NCI-H2081 treated with DMSO at 0.1 percent for 48 hours (cell line): ENCODE data around the gene KLC4.
"Not testable (repeated sequence)": the region's sequence is repeated elsewhere in the genome, so short reads cannot be mapped to it uniquely, and the experiment has no call there.

Source experiments
- DNase-seq: peaks from one replicate; lab custom pipeline; 2025; lab: John Stamatoyannopoulos, UW

KLC4 gene

DNA sequence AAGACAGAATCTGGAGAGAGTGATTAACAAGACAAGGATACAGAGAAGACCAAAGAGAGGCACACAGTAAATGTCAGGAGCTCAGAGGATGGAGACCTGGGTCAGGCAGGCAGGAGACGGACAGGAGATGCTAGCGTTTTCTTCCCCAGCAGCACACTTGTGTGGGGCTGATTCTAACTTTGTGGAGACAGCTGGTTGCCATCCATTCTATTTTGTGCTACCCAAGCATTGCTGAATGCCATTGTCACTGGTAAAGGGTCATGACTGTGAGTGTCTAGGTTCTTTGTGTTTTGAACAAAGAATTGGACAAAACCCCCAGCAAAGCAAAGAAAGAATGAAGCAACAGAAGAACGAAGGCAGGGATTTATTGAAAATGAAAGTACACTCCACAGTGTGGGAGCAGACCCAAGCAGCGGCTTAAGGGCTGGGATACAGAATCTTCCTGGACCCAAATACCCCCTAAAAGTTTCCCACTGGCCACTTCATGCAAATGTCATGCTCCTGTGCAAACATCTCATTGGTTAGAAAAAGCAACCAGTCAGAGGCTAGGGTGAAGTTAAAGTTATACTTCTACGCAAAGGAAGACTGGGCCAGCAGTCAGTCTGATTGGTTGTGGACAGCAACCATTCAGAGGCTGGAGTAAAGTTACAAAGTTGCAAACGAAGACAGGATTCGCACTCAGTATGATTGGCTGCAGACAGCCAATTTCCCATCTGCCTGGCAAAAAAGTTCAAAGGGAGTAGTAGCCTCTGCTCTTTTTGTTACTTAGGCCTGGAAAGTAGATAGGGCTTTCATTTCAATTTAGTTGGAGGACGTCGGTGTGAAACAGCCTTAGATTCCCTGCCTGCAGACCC, 34.2 kb downstream of the KLC4 start:
- no peak for DNase-seq

DNA sequence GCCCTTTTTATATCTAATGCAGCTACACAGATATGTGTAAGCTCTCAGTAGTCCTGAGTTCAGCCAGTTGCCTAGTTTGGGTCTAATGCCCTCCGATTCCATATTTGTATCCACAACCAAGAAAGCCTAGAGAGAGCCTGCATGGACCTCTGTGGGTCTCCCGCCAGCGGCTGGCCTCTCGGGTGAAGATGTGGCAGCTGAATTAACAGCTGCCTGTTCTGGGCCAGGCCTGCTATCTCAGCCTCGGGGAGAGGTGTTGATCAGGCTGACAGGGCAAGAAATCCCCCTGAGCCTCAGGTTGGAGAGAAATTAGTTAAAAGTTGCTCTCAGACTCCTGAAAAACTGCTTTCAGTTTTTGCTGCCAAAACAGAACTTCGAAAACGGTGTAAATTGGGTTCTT, 36.5 kb downstream of the KLC4 start:
- DNase-seq = no peak

DNA sequence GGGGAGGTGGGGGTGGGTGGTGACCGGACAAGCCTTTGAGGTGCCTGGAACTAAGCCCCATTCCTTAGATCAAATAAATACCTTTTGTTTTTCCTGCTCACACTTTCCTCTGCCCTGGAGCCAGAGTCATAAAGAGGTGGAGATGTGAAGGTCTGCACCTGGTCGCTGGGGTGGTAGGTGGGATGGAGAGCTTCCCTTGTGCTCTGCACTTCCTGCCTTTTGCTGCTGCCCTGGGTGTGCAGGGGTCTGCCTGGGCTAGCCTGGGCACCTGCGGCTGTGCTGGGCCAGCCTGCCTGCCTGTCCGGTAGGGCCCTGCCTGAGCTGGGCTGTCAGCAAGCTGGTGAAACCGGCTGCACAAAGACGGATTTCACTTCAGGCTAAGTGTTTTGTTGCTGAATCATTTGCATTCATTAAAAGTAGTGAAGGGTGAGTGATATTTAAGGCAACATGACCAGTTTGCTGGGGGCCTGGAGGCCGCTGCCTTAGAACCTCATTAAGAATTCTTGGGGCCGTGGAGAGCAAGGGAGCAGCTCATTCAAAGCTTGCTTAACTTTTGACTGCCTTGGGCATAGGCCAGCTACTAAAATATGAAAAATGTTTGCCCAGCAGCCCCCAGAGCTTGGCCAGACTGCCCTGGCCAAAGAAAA, 37.1 kb downstream of the KLC4 start:
- no peak for DNase-seq

DNA sequence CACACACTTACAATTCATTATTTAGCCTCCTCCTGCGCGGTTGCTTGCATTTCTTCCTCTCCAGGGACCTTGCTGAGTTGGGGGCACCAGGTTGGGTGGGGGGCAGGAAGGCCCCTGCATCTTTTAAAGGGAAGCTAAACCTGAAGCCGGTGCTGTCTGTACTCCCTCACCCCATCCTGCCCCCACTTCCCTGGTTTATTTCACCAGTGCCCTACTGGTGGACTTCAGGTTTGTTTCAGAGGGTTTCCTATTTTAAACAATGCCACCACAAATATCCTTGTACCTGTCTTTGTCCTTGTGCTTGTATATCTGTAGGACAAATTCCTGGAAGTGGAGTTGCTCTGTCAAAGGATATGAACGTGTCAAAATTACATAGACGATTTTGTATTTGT, 37.7 kb downstream of the KLC4 start:
- DNase-seq = no peak

DNA sequence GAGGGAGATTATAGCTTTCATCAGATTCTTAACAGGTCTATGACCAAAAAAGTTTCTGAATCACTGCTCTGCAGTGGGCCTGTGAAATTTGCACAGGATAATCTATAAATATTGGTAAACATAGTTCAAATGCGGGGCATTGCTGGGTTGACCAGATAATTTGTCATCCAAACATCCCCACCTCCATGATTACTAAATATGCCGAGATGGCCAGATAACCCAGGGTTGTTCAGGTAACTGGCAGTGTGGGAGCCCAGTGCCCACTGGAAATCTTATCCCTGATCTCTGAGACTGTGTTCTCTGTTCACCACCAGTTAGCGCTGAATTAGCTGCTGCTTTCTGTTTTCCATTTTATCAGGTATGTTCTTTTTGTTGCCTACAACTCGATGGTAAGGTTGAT, 38.1 kb downstream of the KLC4 start:
- DNase-seq = no peak

DNA sequence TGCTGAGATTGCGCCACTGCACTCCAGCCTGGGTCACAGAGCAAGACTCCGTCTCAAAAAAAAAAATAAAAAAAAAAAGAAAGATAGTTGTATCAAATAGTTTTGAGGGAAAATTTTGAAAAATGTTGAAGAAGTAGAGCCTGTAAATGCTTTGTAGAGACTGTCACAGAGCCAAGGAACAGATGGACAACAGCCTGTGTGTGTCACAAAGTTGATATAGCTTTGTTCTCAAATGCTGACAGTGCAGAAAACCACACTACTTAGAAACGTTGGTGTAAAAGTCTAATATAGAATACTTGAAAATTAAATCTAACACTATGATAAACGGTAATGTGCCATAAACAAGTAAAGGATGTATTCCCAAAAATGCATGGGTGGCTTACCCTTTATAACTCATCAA, 42.1 kb downstream of the KLC4 start:
- no peak for DNase-seq

DNA sequence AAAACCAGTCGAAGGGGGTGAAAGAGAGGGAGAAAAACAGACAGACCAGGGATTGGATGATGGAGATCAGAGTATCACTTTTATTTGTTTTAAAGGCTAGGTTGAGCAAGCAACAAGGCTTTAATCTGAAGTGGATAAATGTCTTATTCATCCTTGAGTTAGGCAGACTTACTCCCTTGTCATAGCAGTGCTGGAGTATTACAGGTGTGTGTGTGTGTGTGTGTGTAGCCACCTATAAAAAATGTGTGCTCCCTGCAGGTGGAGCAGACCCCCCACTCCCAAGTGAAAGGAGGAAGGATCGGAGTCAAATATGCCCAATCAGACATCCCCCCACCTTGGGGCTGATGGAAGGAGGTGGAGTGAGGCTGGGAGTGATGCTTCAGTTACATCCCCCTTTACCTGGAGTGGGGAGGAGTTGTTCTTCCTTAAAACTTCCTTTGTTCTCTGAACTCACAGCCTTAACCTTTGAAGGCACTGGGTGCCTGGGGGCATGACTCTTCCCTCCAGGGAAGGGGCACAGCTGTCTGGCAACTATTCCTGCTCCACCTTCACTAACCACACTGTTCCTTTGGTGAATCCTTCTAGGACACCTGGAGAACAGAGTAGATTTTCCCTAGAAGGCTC, 43.9 kb downstream of the KLC4 start:
- no peak for DNase-seq

DNA sequence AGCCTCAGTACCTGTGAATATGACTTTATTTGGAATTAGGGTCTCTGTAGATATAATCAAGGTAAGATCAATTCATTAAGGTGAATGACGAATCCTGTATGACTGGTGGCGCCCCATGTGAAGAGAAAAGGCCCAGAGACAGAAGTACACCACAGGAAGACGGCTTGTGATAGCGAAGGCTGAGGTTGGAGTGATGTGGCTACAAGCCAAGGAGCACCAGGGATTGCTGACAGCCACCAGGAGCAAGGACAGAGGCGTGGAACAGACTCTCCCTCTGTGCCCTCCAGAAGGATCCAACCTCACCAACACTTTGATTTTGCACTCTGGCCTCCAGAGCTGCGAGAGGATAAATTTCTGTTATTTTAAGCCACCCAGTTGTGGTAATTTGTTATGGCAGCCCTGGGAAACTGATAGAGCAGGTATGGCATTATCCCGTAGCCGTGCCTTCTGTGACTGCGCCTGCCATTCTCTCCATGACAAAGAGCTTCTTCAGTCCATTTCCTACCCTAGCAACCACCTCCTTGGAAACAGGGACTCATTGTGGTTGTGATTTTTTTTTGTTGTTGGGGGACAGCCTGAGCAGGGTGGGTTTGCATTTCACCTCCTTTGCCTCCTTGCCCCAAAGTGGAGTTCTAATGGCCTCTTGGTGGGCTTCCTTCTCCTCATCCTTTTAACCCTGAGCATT, 46.2 kb downstream of the KLC4 start:
- no peak for DNase-seq

DNA sequence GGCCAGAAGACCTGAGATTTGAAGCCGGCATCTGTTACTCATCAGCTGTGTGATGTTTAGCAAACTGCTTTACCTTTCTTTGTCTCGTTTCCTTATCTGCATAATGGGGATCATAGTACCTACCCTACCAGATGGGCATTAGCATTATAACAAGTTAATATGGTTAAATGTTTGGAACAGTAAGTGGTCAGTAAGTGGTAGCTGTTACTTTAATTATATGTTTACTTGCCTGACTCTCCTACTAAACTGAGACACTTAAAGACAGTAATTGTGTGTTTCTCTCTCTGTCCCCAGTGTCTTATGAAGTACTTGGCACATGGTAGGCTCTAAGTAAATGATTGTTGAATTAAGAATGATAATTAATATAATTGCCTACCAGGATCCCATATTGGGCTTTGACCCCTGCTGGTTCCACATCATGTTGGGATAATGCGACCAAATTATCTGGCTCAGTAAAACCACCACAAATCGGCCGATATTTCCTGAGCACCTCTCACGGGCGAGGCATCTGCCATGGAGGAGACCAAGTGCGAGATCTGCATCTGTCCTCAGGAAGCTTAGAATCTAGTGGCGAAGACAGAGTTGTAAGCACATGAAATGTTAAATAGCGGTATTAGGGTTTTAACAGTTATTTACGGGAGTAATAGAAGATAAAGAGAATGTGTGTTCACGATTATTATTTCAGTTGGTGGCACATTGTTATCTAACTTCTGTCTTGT, 48.1 kb downstream of the KLC4 start:
- DNase-seq = peak; percentile 81

DNA sequence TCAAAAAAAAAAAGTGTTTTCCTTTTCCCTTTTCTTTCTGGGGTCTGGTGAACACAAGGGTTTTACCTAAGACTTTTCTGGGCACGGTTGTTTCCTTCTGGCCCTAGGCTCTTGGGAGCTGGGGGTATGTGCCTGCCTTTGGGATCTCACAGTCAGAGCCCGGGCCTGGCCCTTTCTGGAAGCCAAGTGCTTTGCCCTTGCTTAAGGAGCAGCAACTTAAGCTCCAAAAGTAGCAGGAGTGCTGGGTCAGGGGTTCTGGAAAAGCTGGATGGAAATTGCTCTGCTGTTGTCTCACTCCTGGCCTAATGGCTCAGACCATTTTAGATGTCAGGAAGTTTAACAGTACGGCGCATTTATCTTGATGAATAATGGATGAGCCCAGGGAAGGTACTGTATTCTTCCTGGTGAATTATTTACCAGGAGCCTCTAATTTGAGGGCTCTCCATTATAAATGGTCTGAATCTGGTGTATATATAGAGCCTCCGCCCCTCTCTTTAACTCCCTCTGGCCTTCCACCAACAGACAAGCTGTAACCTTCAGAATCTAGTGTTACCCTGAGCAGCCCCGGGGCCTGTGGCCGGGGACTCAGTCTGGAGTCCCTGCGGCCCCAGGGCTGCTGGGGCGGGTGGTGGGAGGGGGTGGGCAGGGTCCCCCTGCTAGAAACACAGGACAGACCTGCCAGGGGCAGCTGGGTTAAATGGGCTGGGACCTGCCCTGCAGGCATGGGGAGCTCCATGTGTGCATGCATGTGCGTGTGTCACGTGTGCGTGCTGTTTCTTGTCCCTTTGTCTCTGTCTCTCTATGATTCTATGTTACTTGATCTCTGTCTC, 54.2 kb downstream of the KLC4 start:
- peak; percentile 72 for DNase-seq

DNA sequence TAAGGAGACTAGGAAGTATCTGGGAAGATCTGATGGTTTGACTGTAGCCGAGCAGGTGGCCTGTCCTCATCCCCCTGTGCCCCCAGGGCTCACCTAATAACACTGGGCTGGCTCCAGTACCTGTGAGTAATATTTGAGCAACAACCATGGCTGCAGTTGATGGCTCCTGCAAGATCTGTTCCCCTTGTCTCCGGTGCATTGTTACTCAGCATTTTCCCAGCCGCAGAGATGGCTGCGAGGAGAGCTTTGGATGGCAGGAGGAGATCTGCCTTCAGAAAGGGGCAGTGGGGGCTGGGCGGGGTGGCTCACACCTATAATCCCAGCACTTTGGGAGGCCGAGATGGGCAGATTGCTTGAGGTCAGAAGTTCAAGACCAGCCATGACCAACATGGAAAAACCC, 55.9 kb downstream of the KLC4 start:
- no peak for DNase-seq

DNA sequence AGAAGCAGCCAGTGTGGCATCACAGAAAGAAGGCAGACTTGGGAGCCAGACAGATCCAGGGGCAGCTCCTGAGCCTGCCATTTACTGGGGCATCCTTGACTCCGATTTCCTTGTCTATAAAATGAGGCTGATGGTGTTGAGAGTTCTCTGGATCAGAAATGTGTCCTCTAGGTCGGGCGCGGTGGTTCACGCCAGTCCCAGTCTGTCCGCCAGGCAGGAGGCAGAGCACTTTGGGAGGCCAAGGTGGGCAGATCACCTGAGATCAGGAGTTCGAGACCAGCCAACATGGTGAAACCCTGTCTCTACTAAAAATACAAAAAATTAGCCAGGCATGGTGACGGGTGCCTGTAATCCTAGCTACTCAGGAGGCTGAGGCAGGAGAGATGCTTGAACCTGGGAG, 58.0 kb downstream of the KLC4 start:
- DNase-seq = not testable (repeated sequence)

DNA sequence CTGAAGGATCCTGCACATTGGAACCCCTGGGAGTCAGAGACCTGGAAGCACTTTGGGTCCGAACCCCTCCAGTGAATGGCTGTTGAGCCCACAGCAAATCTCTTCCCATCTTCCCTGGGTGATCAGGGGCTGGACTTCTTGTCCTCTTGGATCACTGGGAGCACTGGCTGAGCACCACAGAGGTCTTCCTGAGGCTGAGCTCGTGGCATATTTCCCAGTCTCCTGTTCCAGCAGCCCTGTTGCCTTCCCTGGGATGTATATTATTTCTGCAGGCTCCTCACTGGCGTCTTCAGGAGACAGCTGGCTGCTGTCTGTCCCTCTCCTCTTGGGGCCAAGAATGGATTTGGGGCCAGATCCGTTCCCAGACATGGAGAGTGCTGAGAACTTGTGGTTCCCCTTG, 60.1 kb downstream of the KLC4 start:
- no peak for DNase-seq

DNA sequence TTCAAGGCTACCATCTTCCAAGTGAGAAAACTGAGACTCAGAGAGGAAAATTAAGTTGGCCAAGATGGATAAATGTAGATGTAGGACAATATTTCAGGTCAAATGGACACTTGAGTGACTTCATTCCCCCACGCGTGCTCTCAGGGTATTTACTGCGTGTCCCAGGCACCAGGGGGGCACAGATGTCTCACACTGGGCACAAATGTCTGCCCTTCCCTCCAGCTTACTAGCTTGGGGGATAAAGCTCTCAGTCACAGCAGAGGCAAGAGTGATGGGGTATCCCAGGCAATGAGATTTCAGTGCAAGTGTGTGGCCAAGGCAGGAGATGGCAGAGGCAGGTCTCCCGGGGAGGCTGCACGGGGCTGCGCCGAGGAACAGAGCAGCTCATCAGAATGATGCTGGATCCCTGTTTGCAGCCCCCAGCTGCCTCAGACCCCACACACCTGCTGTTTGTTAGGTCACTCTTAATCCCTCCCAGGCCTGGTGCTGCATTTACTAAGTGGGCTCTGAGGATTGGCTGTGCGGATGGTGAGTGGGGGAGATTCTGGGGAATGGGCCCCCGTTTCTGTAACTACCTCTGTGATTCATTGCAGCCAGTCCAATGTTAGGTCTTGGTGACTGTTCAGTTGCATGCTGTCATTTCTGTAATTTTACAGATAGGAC, 60.8 kb downstream of the KLC4 start:
- no peak for DNase-seq

DNA sequence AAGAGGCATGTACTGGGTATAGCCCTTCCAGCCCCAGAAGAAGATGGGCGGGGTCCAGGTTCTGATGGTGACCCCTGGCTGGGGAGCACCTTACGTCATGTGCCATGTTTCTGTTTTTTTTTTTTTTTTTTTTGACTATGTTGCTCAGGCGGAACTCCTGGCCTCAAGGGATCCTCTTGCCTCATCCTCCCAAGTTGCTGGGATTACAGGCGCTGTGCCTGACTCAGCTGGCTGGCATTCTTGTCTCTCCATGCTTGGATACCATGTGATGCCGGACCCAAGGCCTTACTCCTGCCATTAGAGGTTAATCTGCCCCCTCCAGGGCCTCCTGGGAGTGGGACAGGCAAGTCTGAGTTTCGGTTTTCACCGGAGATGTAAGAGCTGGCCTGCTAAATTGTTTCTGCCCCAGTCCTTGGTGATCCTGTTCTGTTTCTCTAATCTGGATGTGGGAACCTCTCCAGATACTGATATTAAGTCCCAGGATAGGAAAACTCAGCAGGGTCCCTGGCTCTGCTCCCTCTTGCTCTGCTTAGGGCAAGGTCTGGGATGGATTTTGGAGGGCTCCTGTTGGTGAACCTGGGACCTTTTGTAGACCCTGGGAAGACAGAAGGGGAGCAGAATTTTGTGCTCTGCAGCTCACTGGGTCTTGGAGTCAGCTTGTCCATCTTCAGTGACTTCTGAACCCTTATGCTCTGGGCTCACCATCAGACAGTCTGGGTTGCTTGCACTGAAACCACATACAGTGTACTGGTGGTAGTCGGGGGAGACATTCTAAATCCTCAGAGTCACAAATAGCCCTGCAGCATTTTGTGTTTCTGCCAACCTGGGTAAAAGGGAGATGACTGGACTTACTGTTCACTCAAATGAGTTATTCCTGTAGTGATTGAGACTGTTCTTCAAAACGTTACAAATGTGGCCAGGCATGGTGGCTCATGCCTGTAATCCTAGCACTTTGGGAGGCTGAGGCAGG, 61.8 kb downstream of the KLC4 start:
- DNase-seq = no peak

DNA sequence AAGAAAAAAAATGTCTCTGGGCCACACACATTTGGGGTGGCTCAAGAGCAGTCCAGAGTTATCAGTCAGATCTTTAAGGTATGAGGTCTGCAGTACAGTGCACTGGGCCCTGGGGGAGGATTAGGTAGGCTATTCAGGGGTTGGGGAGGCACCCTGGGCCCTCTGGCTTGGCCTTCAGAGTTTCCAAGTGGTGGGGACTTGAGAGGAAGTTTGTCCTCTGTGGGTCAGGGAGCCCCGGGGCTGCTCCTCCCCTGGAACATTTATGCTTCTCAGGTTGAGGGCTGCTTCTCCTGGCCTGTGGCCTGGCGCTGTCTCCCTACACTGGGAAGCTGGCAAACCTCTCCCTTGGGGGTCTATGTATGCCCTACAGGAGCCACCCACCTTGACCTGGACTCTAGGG, 62.7 kb downstream of the KLC4 start:
- no peak for DNase-seq

DNA sequence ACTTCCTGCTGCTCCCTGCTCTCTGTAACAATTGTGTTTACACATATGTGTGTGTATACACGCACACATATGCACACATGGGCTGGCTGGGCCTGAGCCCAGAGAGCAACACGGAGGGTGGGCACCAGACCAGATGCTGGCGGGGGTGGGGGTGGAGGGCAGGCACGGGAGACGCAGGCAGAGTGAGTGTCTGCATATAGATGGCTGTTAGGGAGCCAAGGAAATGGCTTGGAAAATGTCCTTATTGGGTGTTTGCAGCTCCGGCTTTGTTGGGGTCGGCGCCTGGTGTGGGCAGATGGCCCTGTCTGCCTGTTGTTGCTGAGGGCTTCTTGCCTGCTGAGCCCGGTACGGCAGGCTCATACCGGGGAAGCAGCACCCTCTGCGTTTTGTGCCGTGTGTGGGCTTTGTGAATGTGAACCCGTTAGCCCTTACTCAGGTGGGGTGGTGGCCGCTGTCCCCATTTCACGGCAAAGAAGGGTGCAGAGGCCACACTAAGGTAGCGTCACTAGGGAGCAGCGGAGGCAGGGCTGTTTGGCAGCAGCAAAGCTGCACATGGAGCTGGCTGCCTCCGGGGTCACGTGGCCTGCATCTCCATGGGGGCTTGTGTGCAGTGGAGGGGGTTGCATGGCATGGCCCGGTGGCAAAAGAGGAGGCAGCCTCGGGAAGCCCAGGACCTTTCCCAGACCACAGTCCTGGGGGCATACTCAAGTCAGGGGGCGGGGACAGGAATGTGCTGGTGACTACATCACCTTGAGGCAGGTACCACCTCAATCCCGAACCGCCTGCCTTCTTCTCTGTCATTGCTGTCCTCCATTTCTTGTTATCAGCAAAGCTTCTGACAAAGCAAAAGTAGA, 64.3 kb downstream of the KLC4 start:
- DNase-seq = no peak

DNA sequence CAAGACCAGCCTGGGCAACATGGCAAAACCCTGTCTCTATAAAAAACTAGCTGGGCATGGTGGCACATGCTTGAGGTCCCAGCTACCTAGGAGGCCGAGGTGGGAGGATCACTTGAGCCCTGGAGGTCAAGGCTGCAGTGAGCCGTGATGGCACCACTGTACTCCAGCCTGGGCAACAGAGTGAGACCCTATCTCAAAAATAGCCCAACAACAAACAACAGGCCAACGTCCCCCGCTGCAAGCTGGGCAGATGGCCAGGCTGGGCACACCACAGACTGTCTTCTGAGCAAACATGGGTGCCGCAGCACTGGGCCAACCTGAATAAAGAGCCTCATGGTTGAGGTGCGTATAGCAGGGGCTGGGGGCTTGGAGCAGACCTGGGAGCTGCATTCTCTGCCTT, 65.0 kb downstream of the KLC4 start:
- DNase-seq = no peak
